K562 (cell line): ENCODE measurements around the gene SLC16A5. TPM values are rescaled to one million over a fixed set of nuclear protein-coding genes. Genes with fewer than 3 reads are reported as not detected.

ENCODE experiments used
- ADNP ChIP-seq: fragments of 200-800 bp; sonication (Bioruptor generic); IDR thresholded peaks from 2 replicates; pipeline ENCODE4 v1.6.1; 2016; ENCODE audit warnings: missing genetic modification characterization, missing compliant biosample characterization
- BACH1 ChIP-seq: fragments of 200-800 bp; sonication (Bioruptor generic); IDR thresholded peaks from 2 replicates; pipeline ENCODE4 v1.6.1; 2016; ENCODE audit warnings: missing genetic modification characterization, missing compliant biosample characterization
- CREBBP ChIP-seq: IDR thresholded peaks from one replicate; pipeline ENCODE4 v1.6.1; 2012; ENCODE audit warnings: low read depth, mild to moderate bottlenecking, control low read depth, inconsistent platforms, low read length
- CREM ChIP-seq: IDR thresholded peaks from 2 replicates; pipeline ENCODE4 v1.6.1; 2014; ENCODE audit warnings: antibody characterized with exemption, low read depth
- CTBP1 ChIP-seq: fragments of 450-650 bp; IDR thresholded peaks from 2 replicates; pipeline ENCODE4 v1.6.1; 2016; ENCODE audit warnings: borderline replicate concordance
- FOXK1 ChIP-seq: sonication (generic); formaldehyde crosslinking; IDR thresholded peaks from 2 replicates; pipeline ENCODE4 v1.8.0; 2022; ENCODE audit warnings: missing genetic modification reagents, mild to moderate bottlenecking, borderline replicate concordance
- HLTF ChIP-seq: fragments of 450-650 bp; IDR thresholded peaks from 2 replicates; pipeline ENCODE4 v1.6.1; 2016
- IRF2 ChIP-seq: sonication (generic); formaldehyde crosslinking; IDR thresholded peaks from 2 replicates; pipeline ENCODE4 v1.8.1; 2022; ENCODE audit warnings: mild to moderate bottlenecking, missing genetic modification reagents
- KAT7 ChIP-seq: sonication (generic); formaldehyde crosslinking; IDR thresholded peaks from 2 replicates; pipeline ENCODE4 v1.8.0; 2022; ENCODE audit warnings: missing genetic modification reagents, mild to moderate bottlenecking, borderline replicate concordance
- KDM4B ChIP-seq, 2 experiments: fragments of 450-650 bp in 1 of 2; sonication (generic) in 1 of 2; IDR thresholded peaks; 2 replicates each; pipeline ENCODE4 v1.6.1; 2016 to 2017; ENCODE audit warnings: borderline replicate concordance in 2 of 2, antibody characterized with exemption in 1 of 2, low read depth in 1 of 2, mild to moderate bottlenecking in 1 of 2
- PYGO2 ChIP-seq: fragments of 450-650 bp; IDR thresholded peaks from 2 replicates; pipeline ENCODE4 v1.6.1; 2016; ENCODE audit warnings: mild to moderate bottlenecking, missing genetic modification characterization, moderate library complexity, missing compliant biosample characterization
- RBM17 ChIP-seq: fragments of 200-400 bp; formaldehyde crosslinking; IDR thresholded peaks from 2 replicates; pipeline ENCODE4 v1.6.1; 2017; ENCODE audit warnings: low read depth, mild to moderate bottlenecking, low read length, borderline replicate concordance
- RFX7 ChIP-seq: fragments of 250-450 bp; sonication (Bioruptor Pico); IDR thresholded peaks from 2 replicates; pipeline ENCODE4 v1.5.1; 2021; ENCODE audit warnings: mild to moderate bottlenecking
- RHOXF2B ChIP-seq: fragments of 250-450 bp; sonication (Bioruptor Pico); conservative IDR thresholded peaks from 2 replicates; pipeline ENCODE4 v1.5.1; 2021
- SAP30 ChIP-seq: fragments of 200-600 bp; sonication (generic); IDR thresholded peaks from 2 replicates; pipeline ENCODE4 v1.6.1; 2012; ENCODE audit warnings: borderline replicate concordance, low read depth, mild to moderate bottlenecking, moderate library complexity, low read length, control low read depth, inconsistent platforms; ENCODE audit not compliant: insufficient read depth, poor library complexity, severe bottlenecking
- SETDB1 ChIP-seq: IDR thresholded peaks from one replicate; pipeline ENCODE4 v1.6.1; 2012; ENCODE audit warnings: low read length, control low read depth, inconsistent platforms
- TCF3 ChIP-seq: sonication (generic); formaldehyde crosslinking; IDR thresholded peaks from 2 replicates; pipeline ENCODE4 v1.4.0; 2020; ENCODE audit warnings: mild to moderate bottlenecking, missing genetic modification reagents
- TSC22D4 ChIP-seq: fragments of 450-650 bp; IDR thresholded peaks from 2 replicates; pipeline ENCODE4 v1.6.1; 2016; ENCODE audit warnings: missing genetic modification characterization, missing biosample characterization, control low read depth
- ZHX1 ChIP-seq: fragments of 150-350 bp; conservative IDR thresholded peaks from 2 replicates; pipeline ENCODE4 v1.6.1; 2014; ENCODE audit warnings: low read length
- ZKSCAN3 ChIP-seq: fragments of 250-450 bp; sonication (Bioruptor Pico); IDR thresholded peaks from 2 replicates; pipeline ENCODE4 v1.4.0; 2020
- ZNF24 ChIP-seq: fragments of 450-650 bp; IDR thresholded peaks from 2 replicates; pipeline ENCODE4 v1.6.1; 2016
- ZNF282 ChIP-seq: sonication (generic); formaldehyde crosslinking; IDR thresholded peaks from 2 replicates; pipeline ENCODE4 v1.8.1; 2023; ENCODE audit warnings: missing genetic modification reagents
- polyA plus RNA-seq, 8 experiments: library from polyadenylated mRNA; depleted of rRNA in 4 of 8; stranded (reverse) in 5 of 8; unstranded in 3 of 8; fragments of >200 nt; fragmentation: Nextera tagmentation in 2 of 8; fragmentation: Illumina TruSeq in 1 of 8; extraction: Ambion mirVana in 2 of 8; extraction: Trizol in 1 of 8; gene quantifications; 2 replicates each; pipeline versions ENCODE4 v1.2.1 to v1.2.3, GENCODE V29; 2011 to 2014; ENCODE audit warnings: inconsistent platforms in 1 of 8, missing spikeins in 1 of 8
- total RNA-seq, 7 experiments: library from RNA; depleted of rRNA in 6 of 7; stranded (reverse); fragments of >200 nt in 6 of 7; fragmentation: Illumina TruSeq in 2 of 7; extraction: Trizol in 2 of 7; gene quantifications; 2 replicates each; pipeline versions ENCODE4 v1.2.1 to v1.2.3, GENCODE V29; 2011 to 2021; ENCODE audit warnings: low replicate concordance in 1 of 7
- TF ChIP-seq, protein P1 (sequence below): sonication (generic); formaldehyde crosslinking; IDR thresholded peaks from 2 replicates; pipeline ENCODE4 v1.8.1; 2023; ENCODE audit warnings: mild to moderate bottlenecking, missing genetic modification reagents
- TF ChIP-seq, protein P2 (sequence below): fragments of 250-450 bp; sonication (Bioruptor Pico); IDR thresholded peaks from 2 replicates; pipeline ENCODE4 v1.4.0; 2020

Gene SLC16A5
- total and polyA plus RNA-seq, 9 of the 15 experiments (the other 6 are each of a cell fraction or from before 2014, with no cell fraction given), result 0.06 to 2.6 (median 0.91) TPM

- peak; percentile 64 for TF ChIP-seq SAP30
- TF ChIP-seq, protein P1, sequence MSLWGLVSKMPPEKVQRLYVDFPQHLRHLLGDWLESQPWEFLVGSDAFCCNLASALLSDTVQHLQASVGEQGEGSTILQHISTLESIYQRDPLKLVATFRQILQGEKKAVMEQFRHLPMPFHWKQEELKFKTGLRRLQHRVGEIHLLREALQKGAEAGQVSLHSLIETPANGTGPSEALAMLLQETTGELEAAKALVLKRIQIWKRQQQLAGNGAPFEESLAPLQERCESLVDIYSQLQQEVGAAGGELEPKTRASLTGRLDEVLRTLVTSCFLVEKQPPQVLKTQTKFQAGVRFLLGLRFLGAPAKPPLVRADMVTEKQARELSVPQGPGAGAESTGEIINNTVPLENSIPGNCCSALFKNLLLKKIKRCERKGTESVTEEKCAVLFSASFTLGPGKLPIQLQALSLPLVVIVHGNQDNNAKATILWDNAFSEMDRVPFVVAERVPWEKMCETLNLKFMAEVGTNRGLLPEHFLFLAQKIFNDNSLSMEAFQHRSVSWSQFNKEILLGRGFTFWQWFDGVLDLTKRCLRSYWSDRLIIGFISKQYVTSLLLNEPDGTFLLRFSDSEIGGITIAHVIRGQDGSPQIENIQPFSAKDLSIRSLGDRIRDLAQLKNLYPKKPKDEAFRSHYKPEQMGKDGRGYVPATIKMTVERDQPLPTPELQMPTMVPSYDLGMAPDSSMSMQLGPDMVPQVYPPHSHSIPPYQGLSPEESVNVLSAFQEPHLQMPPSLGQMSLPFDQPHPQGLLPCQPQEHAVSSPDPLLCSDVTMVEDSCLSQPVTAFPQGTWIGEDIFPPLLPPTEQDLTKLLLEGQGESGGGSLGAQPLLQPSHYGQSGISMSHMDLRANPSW (CRISPR knock-in tag), result no peak; the same call in 1 of the 2 replicates
- no peak for TF ChIP-seq HLTF
- TF ChIP-seq BACH1, result no peak
- no peak for TF ChIP-seq FOXK1 (CRISPR knock-in tag)
- TF ChIP-seq RHOXF2B (CRISPR knock-in tag), result no peak
- TF ChIP-seq KDM4B (IDR thresholded peaks at IDR 0.05; ENCODE audit: borderline replicate concordance in 2 of 2, low read depth in 1 of 2), result no peak; a peak in 1 of 4 replicates
- no peak for TF ChIP-seq SETDB1
- no peak for TF ChIP-seq RFX7 (CRISPR knock-in tag)
- peak; percentile 86; the same call in 1 of the 2 replicates for TF ChIP-seq KAT7 (CRISPR knock-in tag)
- no peak for TF ChIP-seq RBM17
- TF ChIP-seq ZHX1, result no peak
- no peak; the same call in none of the 2 replicates for TF ChIP-seq TCF3
- TF ChIP-seq PYGO2 (tag), result no peak
- TF ChIP-seq ZKSCAN3 (CRISPR knock-in tag), result no peak
- TF ChIP-seq TSC22D4 (tag), result no peak
- TF ChIP-seq, protein P2, sequence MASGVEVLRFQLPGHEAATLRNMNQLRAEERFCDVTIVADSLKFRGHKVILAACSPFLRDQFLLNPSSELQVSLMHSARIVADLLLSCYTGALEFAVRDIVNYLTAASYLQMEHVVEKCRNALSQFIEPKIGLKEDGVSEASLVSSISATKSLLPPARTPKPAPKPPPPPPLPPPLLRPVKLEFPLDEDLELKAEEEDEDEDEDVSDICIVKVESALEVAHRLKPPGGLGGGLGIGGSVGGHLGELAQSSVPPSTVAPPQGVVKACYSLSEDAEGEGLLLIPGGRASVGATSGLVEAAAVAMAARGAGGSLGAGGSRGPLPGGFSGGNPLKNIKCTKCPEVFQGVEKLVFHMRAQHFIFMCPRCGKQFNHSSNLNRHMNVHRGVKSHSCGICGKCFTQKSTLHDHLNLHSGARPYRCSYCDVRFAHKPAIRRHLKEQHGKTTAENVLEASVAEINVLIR (CRISPR knock-in tag), result no peak
- peak; percentile 44; the same call in 1 of the 2 replicates for TF ChIP-seq ZNF24
- peak; percentile 83 for TF ChIP-seq CTBP1
- TF ChIP-seq ADNP (tag), result no peak
- TF ChIP-seq IRF2 (CRISPR knock-in tag), result no peak
- no peak for TF ChIP-seq CREBBP
- TF ChIP-seq CREM, result peak; percentile 31; the same call in 1 of the 2 replicates
- 0 out of 2 replicates have a peak, but pooled peaks have one; percentile 71 for TF ChIP-seq ZNF282 (CRISPR knock-in tag)
Measured at GRCh38 chr17:75131278-75132017, 43.7 kb downstream of the SLC16A5 start, which contains the start of gene NT5C (continued).
